ENCODE data around the gene MICAL3.

Gene MICAL3

GRCh38 chr22:17888439-17888838 is 135.9 kb downstream of the MICAL3 start:
- no peak for DNase-seq
- Mint-ChIP-seq H3K4me1 (peaks cover 22% of the 10 kb centered on the region), H3K27ac (no peak overlapping the region), H3K9me3 (no peaks in the 10 kb centered on the region), H3K36me3 (ENCODE audit: low read depth) (peaks cover 19% of the 10 kb centered on the region), H3K4me3 (no peak overlapping the region), H3K27me3 (ENCODE audit: low read depth, poor library complexity) (no peaks in the 10 kb centered on the region)
- TF ChIP-seq, protein P1, sequence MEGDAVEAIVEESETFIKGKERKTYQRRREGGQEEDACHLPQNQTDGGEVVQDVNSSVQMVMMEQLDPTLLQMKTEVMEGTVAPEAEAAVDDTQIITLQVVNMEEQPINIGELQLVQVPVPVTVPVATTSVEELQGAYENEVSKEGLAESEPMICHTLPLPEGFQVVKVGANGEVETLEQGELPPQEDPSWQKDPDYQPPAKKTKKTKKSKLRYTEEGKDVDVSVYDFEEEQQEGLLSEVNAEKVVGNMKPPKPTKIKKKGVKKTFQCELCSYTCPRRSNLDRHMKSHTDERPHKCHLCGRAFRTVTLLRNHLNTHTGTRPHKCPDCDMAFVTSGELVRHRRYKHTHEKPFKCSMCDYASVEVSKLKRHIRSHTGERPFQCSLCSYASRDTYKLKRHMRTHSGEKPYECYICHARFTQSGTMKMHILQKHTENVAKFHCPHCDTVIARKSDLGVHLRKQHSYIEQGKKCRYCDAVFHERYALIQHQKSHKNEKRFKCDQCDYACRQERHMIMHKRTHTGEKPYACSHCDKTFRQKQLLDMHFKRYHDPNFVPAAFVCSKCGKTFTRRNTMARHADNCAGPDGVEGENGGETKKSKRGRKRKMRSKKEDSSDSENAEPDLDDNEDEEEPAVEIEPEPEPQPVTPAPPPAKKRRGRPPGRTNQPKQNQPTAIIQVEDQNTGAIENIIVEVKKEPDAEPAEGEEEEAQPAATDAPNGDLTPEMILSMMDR (IDR thresholded peaks at IDR 0.05) = no peak

DNA sequence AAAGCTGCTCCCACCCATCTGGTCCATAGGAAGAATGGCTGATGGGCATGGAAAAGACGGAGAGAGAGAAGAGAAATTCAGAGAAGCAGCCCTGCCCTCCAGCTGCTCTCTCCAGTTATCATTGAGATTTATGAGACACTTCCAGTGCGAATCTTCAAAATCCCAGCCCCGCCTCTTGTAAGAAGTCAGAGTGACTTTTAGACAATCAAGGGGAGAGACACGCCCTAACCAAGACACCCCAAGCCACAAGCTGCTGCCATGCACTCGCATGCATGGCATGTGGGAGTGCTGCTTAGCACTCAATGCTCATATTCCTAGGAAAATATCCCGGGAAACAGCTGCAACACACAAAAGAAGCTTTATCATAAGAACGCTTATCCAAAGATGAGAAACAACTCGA is 139.5 kb downstream of the MICAL3 start:
- no peak for DNase-seq
- Mint-ChIP-seq H3K36me3 (ENCODE audit: low read depth) (peaks cover 13% of the 10 kb centered on the region), H3K27me3 (ENCODE audit: low read depth, poor library complexity) (peaks cover 4% of the 10 kb centered on the region), H3K4me1 (peaks cover 23% of the 10 kb centered on the region), H3K27ac (no peak overlapping the region), H3K4me3 (no peak overlapping the region), H3K9me3 (no peaks in the 10 kb centered on the region)
- TF ChIP-seq, protein P1 (IDR thresholded peaks at IDR 0.05) = no peak

- DNase-seq = no peak
- Mint-ChIP-seq H3K36me3 (ENCODE audit: low read depth) (peaks cover 13% of the 10 kb centered on the region), H3K4me3 (no peak overlapping the region), H3K9me3 (no peaks in the 10 kb centered on the region), H3K4me1 (peaks cover 23% of the 10 kb centered on the region), H3K27me3 (ENCODE audit: low read depth, poor library complexity) (peaks cover 4% of the 10 kb centered on the region), H3K27ac (peak overlapping the region; percentile 22)
- TF ChIP-seq, protein P1 (IDR thresholded peaks at IDR 0.05) = no peak
These were observed 140.3 kb downstream of the MICAL3 start for GRCh38 chr22:17884084-17884483.

DNA sequence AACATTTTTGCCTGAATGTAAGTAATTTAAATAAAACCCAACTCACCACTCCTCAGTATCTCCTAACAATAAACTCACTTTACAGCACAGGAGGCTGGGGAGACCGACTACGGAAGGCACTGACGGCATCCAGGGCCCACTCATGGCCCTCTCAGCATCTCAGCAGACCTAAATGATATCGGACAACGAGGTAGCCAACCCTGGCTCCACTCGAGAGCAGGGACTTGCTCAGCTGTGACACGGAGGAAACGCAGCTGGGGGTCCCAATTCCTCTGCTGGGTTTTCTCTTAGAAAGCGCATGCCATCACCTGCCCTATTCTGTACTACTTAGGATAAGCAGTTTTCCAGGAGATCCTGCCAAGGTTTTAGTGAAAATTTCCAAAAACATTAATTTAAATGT is 141.0 kb downstream of the MICAL3 start:
- Mint-ChIP-seq H3K27ac (no peak overlapping the region), H3K4me1 (peaks cover 23% of the 10 kb centered on the region)
- TF ChIP-seq, protein P1 (IDR thresholded peaks at IDR 0.05) = no peak

DNA sequence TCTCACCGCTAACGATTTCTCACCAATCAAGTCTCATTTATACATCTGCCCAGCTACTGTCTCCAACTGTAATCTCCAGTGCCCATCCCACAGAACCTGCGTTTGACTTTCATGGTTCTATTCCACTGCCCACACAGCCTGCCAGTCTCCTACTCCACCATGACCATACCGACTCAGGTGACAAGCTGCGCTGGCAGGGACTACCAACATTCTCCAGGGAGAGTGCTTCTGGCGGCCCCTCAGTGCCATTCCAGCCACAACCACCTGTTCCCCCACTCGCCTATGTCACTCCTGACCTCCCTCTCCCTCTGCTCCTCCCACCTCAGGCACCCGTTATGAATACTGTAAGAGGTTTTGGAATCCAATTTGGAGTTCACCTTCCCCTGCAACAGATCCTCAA is 141.6 kb downstream of the MICAL3 start:
- peaks cover 13% of the 10 kb centered on the region for H3K36me3 Mint-ChIP-seq (ENCODE audit: low read depth)
- H3K4me3 Mint-ChIP-seq = no peak overlapping the region
- H3K9me3 Mint-ChIP-seq = no peaks in the 10 kb centered on the region
- H3K27ac Mint-ChIP-seq = no peak overlapping the region
- peaks cover 23% of the 10 kb centered on the region for H3K4me1 Mint-ChIP-seq
- TF ChIP-seq, protein P1 (IDR thresholded peaks at IDR 0.05) = no peak
- DNase-seq = no peak
- peaks cover 4% of the 10 kb centered on the region for H3K27me3 Mint-ChIP-seq (ENCODE audit: low read depth, poor library complexity)

More for the DNA sequence above, 141.0 kb downstream of the MICAL3 start:
- DNase-seq = no peak
- no peaks in the 10 kb centered on the region for H3K9me3 Mint-ChIP-seq
- peaks cover 13% of the 10 kb centered on the region for H3K36me3 Mint-ChIP-seq (ENCODE audit: low read depth)
- H3K4me3 Mint-ChIP-seq = no peak overlapping the region
- H3K27me3 Mint-ChIP-seq (ENCODE audit: low read depth, poor library complexity) = peaks cover 4% of the 10 kb centered on the region

DNA sequence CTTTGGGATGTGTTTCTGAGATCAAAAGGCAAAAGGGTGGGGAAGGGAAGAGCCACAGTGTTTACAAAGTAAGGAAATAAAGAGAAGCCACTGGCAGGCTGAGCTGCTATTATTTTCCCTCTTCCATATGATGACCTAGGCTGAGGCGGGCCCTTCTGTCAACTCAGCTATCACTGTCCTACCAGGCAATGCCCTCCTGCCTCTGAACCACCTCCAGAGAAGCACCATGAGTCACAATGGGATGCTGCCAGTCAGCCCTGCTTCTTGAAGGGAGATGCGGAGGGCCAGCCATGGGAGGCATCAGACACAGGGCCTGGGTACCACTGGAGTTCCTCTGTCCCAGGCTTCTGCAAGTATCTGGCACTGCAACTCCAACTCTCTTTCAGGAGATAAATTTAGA is 142.2 kb downstream of the MICAL3 start:
- peaks cover 23% of the 10 kb centered on the region for H3K4me1 Mint-ChIP-seq
- H3K4me3 Mint-ChIP-seq = no peak overlapping the region
- no peaks in the 10 kb centered on the region for H3K9me3 Mint-ChIP-seq
- H3K36me3 Mint-ChIP-seq (ENCODE audit: low read depth) = peaks cover 13% of the 10 kb centered on the region
- H3K27ac Mint-ChIP-seq = no peak overlapping the region
- no peak for DNase-seq
- H3K27me3 Mint-ChIP-seq (ENCODE audit: low read depth, poor library complexity) = peaks cover 4% of the 10 kb centered on the region
- TF ChIP-seq, protein P1 (IDR thresholded peaks at IDR 0.05) = no peak
